H9 (cell line): ENCODE measurements around the gene P2RX5. TPM values are rescaled to one million over a fixed set of nuclear protein-coding genes. Genes with fewer than 3 reads are reported as not detected.

Experiments
- DNase-seq: peaks from one replicate; pipeline ENCODE4 v3.0.0-alpha.2; 2017
- H2AFZ ChIP-seq: one replicate; pipeline ENCODE4 v1.6.1; 2013; ENCODE audit warnings: mild to moderate bottlenecking, low read length, control low read depth, moderate library complexity
- H2AK5ac ChIP-seq: 2 replicates; pipeline ENCODE4 v1.6.1; 2013; ENCODE audit warnings: low read length, control low read depth, mixed read lengths; ENCODE audit not compliant: insufficient read length
- H2BK120ac ChIP-seq: one replicate; pipeline ENCODE4 v1.6.1; 2013; ENCODE audit warnings: low read depth, mild to moderate bottlenecking, low read length, control low read depth, inconsistent platforms; ENCODE audit not compliant: poor library complexity, severe bottlenecking
- H2BK12ac ChIP-seq: 2 replicates; pipeline ENCODE4 v1.6.1; 2013; ENCODE audit warnings: low read length, control low read depth, mixed read lengths, low read depth; ENCODE audit not compliant: insufficient read length
- H2BK15ac ChIP-seq: 2 replicates; pipeline ENCODE4 v1.6.1; 2013; ENCODE audit warnings: low read depth, low read length, control low read depth
- H2BK20ac ChIP-seq: one replicate; pipeline ENCODE4 v1.6.1; 2013; ENCODE audit warnings: low read depth, mild to moderate bottlenecking, low read length, control low read depth, inconsistent platforms; ENCODE audit not compliant: poor library complexity, severe bottlenecking
- H2BK5ac ChIP-seq: 2 replicates; pipeline ENCODE4 v1.6.1; 2013; ENCODE audit warnings: low read length, control low read depth, mixed read lengths; ENCODE audit not compliant: insufficient read length
- H3K14ac ChIP-seq: 2 replicates; pipeline ENCODE4 v1.6.1; 2013; ENCODE audit warnings: low read length, control low read depth; ENCODE audit not compliant: insufficient read depth
- H3K18ac ChIP-seq: 2 replicates; pipeline ENCODE4 v1.6.1; 2013; ENCODE audit warnings: low read depth, mild to moderate bottlenecking, mixed read lengths, low read length, control low read depth; ENCODE audit not compliant: insufficient read length
- H3K23ac ChIP-seq: 2 replicates; pipeline ENCODE4 v1.6.1; 2013; ENCODE audit warnings: low read length, control low read depth, mixed read lengths, low read depth; ENCODE audit not compliant: insufficient read length
- H3K23me2 ChIP-seq: 2 replicates; pipeline ENCODE4 v1.6.1; 2013; ENCODE audit warnings: low read depth, mild to moderate bottlenecking, mixed read lengths, low read length, control low read depth; ENCODE audit not compliant: insufficient read length, poor library complexity, severe bottlenecking
- H3K27ac ChIP-seq: 2 replicates; pipeline ENCODE4 v1.5.1; 2013; ENCODE audit warnings: low read length, control low read depth, mixed read lengths, low read depth; ENCODE audit not compliant: insufficient read length
- H3K27me3 ChIP-seq: 2 replicates; pipeline ENCODE4 v1.6.1; 2013; ENCODE audit warnings: low read length, control low read depth, inconsistent platforms; ENCODE audit not compliant: insufficient read depth
- H3K4ac ChIP-seq: 2 replicates; pipeline ENCODE4 v1.6.1; 2013; ENCODE audit warnings: low read depth, mild to moderate bottlenecking, control low read depth, inconsistent platforms, low read length, moderate library complexity
- H3K4me1 ChIP-seq: 2 replicates; pipeline ENCODE4 v1.6.1; 2013; ENCODE audit warnings: low read length, control low read depth, inconsistent platforms; ENCODE audit not compliant: insufficient read depth
- H3K4me2 ChIP-seq: 2 replicates; pipeline ENCODE4 v1.6.1; 2013; ENCODE audit warnings: low read length, control low read depth, mixed read lengths; ENCODE audit not compliant: insufficient read length, insufficient read depth
- H3K56ac ChIP-seq: 2 replicates; pipeline ENCODE4 v1.6.1; 2013; ENCODE audit warnings: low read depth, mild to moderate bottlenecking, mixed read lengths, low read length, control low read depth; ENCODE audit not compliant: insufficient read length
- H3K79me1 ChIP-seq: 2 replicates; pipeline ENCODE4 v1.6.1; 2013; ENCODE audit warnings: low read depth, mild to moderate bottlenecking, moderate library complexity, low read length, control low read depth, inconsistent platforms; ENCODE audit not compliant: insufficient read depth, poor library complexity, severe bottlenecking
- H3K79me2 ChIP-seq: 2 replicates; pipeline ENCODE4 v1.6.1; 2013; ENCODE audit warnings: low read length, control low read depth, inconsistent platforms; ENCODE audit not compliant: insufficient read depth
- H3K9ac ChIP-seq: 2 replicates; pipeline ENCODE4 v1.6.1; 2013; ENCODE audit warnings: low read length, control low read depth, mixed read lengths; ENCODE audit not compliant: insufficient read length; ENCODE audit errors: extremely low read depth
- H3K9me3 ChIP-seq: one replicate; pipeline ENCODE4 v1.6.1; 2013; ENCODE audit warnings: low read depth, low read length, inconsistent platforms; ENCODE audit not compliant: control insufficient read depth
- H3T11ph ChIP-seq: one replicate; pipeline ENCODE4 v1.6.1; 2013; ENCODE audit warnings: mild to moderate bottlenecking, low read length, control low read depth, inconsistent platforms
- H4K20me1 ChIP-seq: one replicate; pipeline ENCODE4 v1.6.1; 2013; ENCODE audit not compliant: control insufficient read depth, insufficient read length, insufficient read depth
- H4K5ac ChIP-seq: 2 replicates; pipeline ENCODE4 v1.6.1; 2013; ENCODE audit warnings: low read depth, mild to moderate bottlenecking, mixed read lengths, low read length, control low read depth; ENCODE audit not compliant: insufficient read length
- H4K8ac ChIP-seq: replicated peaks from 2 replicates; pipeline ENCODE4 v1.6.1; 2013; ENCODE audit warnings: low read length, control low read depth, mixed read lengths, low read depth; ENCODE audit not compliant: insufficient read length
- H4K91ac ChIP-seq: 2 replicates; pipeline ENCODE4 v1.6.1; 2013; ENCODE audit warnings: low read depth, mild to moderate bottlenecking, moderate library complexity, mixed read lengths, low read length, control low read depth; ENCODE audit not compliant: insufficient read length
- H3K27ac Mint-ChIP-seq, 3 experiments: 2 replicates in 2 of 3; 3 replicates in 1 of 3; pipeline ENCODE4 v1.8.0; 2020 to 2021; ENCODE audit warnings: mixed read lengths in 3 of 3, mild to moderate bottlenecking in 1 of 3, moderate library complexity in 1 of 3
- H3K27me3 Mint-ChIP-seq: 2 replicates; pipeline ENCODE4 v1.8.0; 2021; ENCODE audit warnings: low read depth, mild to moderate bottlenecking, moderate library complexity, mixed read lengths
- H3K36me3 Mint-ChIP-seq, 3 experiments: 2 replicates in 2 of 3; 3 replicates in 1 of 3; pipeline ENCODE4 v1.8.0; 2020 to 2021; ENCODE audit warnings: low read depth in 3 of 3, mixed read lengths in 3 of 3; ENCODE audit not compliant: insufficient read depth in 1 of 3
- H3K4me1 Mint-ChIP-seq, 2 experiments: 2 replicates each; pipeline ENCODE4 v1.8.0; 2020; ENCODE audit warnings: mixed read lengths in 2 of 2
- H3K4me3 Mint-ChIP-seq, 2 experiments: 2 replicates in 1 of 2; 3 replicates in 1 of 2; pipeline ENCODE4 v1.8.0; 2020 to 2021; ENCODE audit warnings: mild to moderate bottlenecking in 2 of 2, mixed read lengths in 2 of 2, moderate library complexity in 1 of 2
- H3K9me3 Mint-ChIP-seq, 2 experiments: 2 replicates in 1 of 2; 3 replicates in 1 of 2; pipeline ENCODE4 v1.8.0; 2020; ENCODE audit warnings: mild to moderate bottlenecking in 2 of 2, mixed read lengths in 2 of 2, moderate library complexity in 1 of 2
- CTCF ChIP-seq: fragments of 200-600 bp; sonication (generic); conservative IDR thresholded peaks from 3 replicates; pipeline ENCODE4 v1.8.0; 2021; ENCODE audit warnings: antibody characterized with exemption, mild to moderate bottlenecking
- WGBS: extraction: QIAGEN DNeasy Blood & Tissue Kit; methylation state at CpG from one replicate; pipeline ENCODE4 v1.1.7; 2013; ENCODE audit warnings: missing lambda C conversion rate, low lambda C conversion rate, mixed read lengths; ENCODE audit not compliant: insufficient read length; ENCODE audit errors: extremely low coverage; 5-methylcytosine and 5-hydroxymethylcytosine counted together
- total RNA-seq: library from RNA; stranded (reverse); gene quantifications from 2 replicates; pipeline ENCODE4 v1.2.1, GENCODE V29; 2021

P2RX5 gene
- total RNA-seq, 1 experiment from 2014 or later: 4.7 TPM

- no peak overlapping the region for H3K14ac ChIP-seq
- no peak overlapping the region for H2BK15ac ChIP-seq
- H3K23me2 ChIP-seq: no peaks in the 10 kb centered on the region
- H3K18ac ChIP-seq: no peak overlapping the region
- Mint-ChIP-seq H3K27ac (0 out of 7 replicates have a peak overlapping the region, but pooled peaks of 1 of the 3 experiments have one; percentile 20), H3K4me3 (no peak overlapping the region), H3K36me3 (peaks cover 27 to 69% (median 66%) of the 10 kb centered on the region in 3 experiments; a peak in 6 of 7 replicates), H3K4me1 (no peaks in the 10 kb centered on the region), H3K9me3 (no peaks in the 10 kb centered on the region), H3K27me3 (no peaks in the 10 kb centered on the region)
- no peaks in the 10 kb centered on the region for H3K4me1 ChIP-seq
- no peak overlapping the region for H3K9ac ChIP-seq
- no peak overlapping the region for H2BK20ac ChIP-seq
- WGBS: no CpG with 5 or more reads among the region's 16 CpGs
- TF ChIP-seq CTCF: no peak
- no peak overlapping the region for H3K27ac ChIP-seq
- H2AFZ ChIP-seq: no peak overlapping the region
- no peak overlapping the region for H3K4me2 ChIP-seq
- no peak overlapping the region for H3K56ac ChIP-seq
- H2BK120ac ChIP-seq: no peak overlapping the region
- no peak overlapping the region for H4K91ac ChIP-seq
- DNase-seq: no peak
- H4K5ac ChIP-seq: no peak overlapping the region
- H3K27me3 ChIP-seq: no peaks in the 10 kb centered on the region
- peaks cover 1% of the 10 kb centered on the region for H3K79me1 ChIP-seq
- H2AK5ac ChIP-seq: no peak overlapping the region
- no peaks in the 10 kb centered on the region for H3K9me3 ChIP-seq
- H2BK5ac ChIP-seq: no peak overlapping the region
- no peak overlapping the region for H2BK12ac ChIP-seq
- no peak overlapping the region for H3K4ac ChIP-seq
- no peaks in the 10 kb centered on the region for H4K20me1 ChIP-seq
- H4K8ac ChIP-seq: no peak overlapping the region
- no peaks in the 10 kb centered on the region for H3K79me2 ChIP-seq
- no peak overlapping the region for H3T11ph ChIP-seq
- H3K23ac ChIP-seq: no peak overlapping the region
Observed at GRCh38 chr17:3626831-3627768, 68.9 kb downstream of the P2RX5 start.

Other genes starting within 250 kb of the P2RX5 start
- not detected in 2 replicates for gene SPATA22, start 224.3 kb downstream of the P2RX5 start, total RNA-seq
- not detected in 2 replicates for gene ASPA, start 220.2 kb downstream of the P2RX5 start, total RNA-seq
- 0.63 and 1.2 TPM in 2 replicates for gene TRPV3, start 138.3 kb downstream of the P2RX5 start, total RNA-seq
- gene TRPV1, start 86.7 kb downstream of the P2RX5 start, total RNA-seq: 5.5 and 8.1 TPM in 2 replicates
- gene SHPK, start 59.9 kb downstream of the P2RX5 start, total RNA-seq: 27.0 and 27.9 TPM in 2 replicates
- 12.4 and 12.8 TPM in 2 replicates for gene CTNS, start 59.4 kb downstream of the P2RX5 start, total RNA-seq
- gene TAX1BP3, start 27.6 kb downstream of the P2RX5 start, total RNA-seq: 76.3 and 79.2 TPM in 2 replicates
- gene EMC6, start 27.3 kb downstream of the P2RX5 start, total RNA-seq: 70.7 and 72.2 TPM in 2 replicates
- gene HASPIN, start 27.7 kb upstream of the P2RX5 start, total RNA-seq: 26.6 and 26.7 TPM in 2 replicates
- 23.5 and 24.2 TPM in 2 replicates for gene ITGAE, start 105.0 kb upstream of the P2RX5 start, total RNA-seq
- 43.0 and 45.7 TPM in 2 replicates for gene NCBP3, start 150.1 kb upstream of the P2RX5 start, total RNA-seq
- gene CAMKK1, start 196.9 kb upstream of the P2RX5 start, total RNA-seq: 6.4 and 6.7 TPM in 2 replicates
- gene P2RX1, start 220.3 kb upstream of the P2RX5 start, total RNA-seq: 0.09 TPM in 1 of 2 replicates, not detected in the other